Inflammatory macrophage (primary cell): ENCODE results near the gene TMEM219.
"Not testable (repeated sequence)": the region's sequence is repeated elsewhere in the genome, so short reads cannot be mapped to it uniquely, and the experiment has no call there.

Experiments used
- DNase-seq, 2 donors: peaks; one replicate each; pipeline ENCODE4 v3.0.0-alpha.2; 2020 to 2022
- total RNA-seq, 18 experiments: gene quantifications; one replicate each; lab custom pipeline; 2026; ENCODE audit warnings: mixed read lengths in 6 of 18, inconsistent platforms in 2 of 18; lab: John Stamatoyannopoulos, UW

The TMEM219 gene
- total RNA-seq, result 55.7 to 116 (median 79.9) reads per million in 18 experiments

DNA sequence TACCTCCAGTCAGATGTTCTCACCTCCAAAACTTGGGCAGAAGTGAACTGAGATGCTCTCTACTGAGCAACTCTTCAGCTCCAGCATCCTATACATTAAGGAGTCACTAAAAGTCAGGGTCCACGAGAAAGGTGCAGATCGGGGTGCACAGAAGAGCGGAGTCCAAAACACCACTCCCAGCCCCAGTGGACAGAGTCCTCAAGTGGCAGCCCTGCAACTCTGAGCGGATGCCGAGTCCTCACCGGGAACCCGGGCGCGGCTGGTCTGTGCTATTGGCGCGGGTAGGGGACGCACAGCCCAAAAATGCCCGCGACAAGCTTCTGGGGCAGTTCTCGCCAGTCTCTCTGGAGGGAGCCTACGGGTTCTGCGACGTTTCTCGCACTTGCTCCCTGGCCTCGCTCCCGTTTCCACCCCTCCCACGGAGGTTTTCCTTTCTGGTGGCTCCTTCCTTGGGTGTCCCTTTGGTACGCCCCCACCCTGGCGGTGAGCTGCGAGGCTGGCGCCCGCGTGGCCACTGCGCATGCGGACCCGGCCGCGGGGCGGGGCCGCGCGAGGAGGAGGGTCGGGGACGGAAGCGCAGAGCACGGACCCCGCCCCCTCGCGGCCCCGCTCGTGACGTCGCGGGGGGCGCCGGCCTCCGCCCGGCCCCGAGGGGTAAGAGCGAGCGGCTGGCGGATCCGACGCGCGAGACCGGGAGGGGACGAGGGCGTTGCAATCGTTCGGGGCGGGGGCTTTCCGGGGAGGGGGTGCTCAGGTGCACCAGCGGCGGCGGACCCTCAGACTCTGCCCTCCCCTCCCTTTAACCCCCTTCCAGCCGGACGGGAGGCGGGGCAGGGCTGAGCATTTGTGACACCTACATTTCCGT is at the start of gene TMEM219:
TSS of gene TMEM219 (plus strand) at position 601 of the 865 bp plus-strand sequence. CDS start 1,065 bp downstream, outside the sequence.
- peak; percentile 95 to 96 for DNase-seq

GRCh38 chr16:29912087-29912486 is 49.8 kb upstream of the TMEM219 start:
- DNase-seq, result no peak

- no peak for DNase-seq
Measured at GRCh38 chr16:29913514-29913913, 48.4 kb upstream of the TMEM219 start.

- no peak for DNase-seq
Measured at GRCh38 chr16:29915590-29916247, 46.2 kb upstream of the TMEM219 start.

- DNase-seq, result peak; percentile 4 to 26
Measured at GRCh38 chr16:29916979-29917378, 44.9 kb upstream of the TMEM219 start.

DNA sequence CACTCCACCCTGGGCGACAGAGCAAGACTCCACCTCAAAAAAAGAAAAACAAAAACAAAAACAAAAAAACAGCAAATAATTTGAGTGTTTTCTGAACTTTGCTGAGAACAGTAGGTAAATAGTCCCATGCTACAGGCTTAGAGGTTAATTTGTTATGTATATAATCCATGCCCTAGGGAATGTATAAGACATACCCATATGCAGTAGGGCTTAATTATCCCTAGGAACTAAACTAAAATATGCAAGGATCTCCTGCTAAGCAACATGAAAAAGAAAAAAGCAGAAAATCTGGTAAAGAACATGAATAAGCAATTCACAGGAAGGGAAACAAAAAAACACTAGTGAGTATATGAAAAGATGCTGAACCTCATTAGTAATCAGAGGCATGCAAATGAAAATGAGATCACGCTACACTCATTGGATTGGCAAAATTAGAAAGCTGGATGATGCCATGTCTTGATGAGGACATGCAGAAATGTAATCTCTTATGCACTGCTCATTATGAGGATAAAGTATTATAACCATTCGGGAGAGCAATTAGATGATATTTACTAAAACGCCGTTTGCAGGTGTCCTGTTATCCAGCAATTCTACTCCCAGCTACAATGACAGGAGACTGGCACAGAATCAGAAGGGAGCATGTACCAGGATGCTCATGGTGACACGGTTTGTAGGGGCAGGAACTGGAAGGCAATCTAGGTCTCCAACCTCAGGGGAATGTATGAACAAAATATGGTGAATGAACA is 41.4 kb upstream of the TMEM219 start:
- DNase-seq, result no peak

GRCh38 chr16:29921034-29921385 is 40.9 kb upstream of the TMEM219 start:
- DNase-seq, result no peak

- no peak for DNase-seq
Measured at GRCh38 chr16:29922326-29922725, 39.6 kb upstream of the TMEM219 start.

- no peak for DNase-seq
Measured at GRCh38 chr16:29922986-29923501, 38.8 kb upstream of the TMEM219 start.

- peak in 1 of 2 donors; percentile 17 for DNase-seq
Measured at GRCh38 chr16:29925105-29925756, 36.6 kb upstream of the TMEM219 start.

DNA sequence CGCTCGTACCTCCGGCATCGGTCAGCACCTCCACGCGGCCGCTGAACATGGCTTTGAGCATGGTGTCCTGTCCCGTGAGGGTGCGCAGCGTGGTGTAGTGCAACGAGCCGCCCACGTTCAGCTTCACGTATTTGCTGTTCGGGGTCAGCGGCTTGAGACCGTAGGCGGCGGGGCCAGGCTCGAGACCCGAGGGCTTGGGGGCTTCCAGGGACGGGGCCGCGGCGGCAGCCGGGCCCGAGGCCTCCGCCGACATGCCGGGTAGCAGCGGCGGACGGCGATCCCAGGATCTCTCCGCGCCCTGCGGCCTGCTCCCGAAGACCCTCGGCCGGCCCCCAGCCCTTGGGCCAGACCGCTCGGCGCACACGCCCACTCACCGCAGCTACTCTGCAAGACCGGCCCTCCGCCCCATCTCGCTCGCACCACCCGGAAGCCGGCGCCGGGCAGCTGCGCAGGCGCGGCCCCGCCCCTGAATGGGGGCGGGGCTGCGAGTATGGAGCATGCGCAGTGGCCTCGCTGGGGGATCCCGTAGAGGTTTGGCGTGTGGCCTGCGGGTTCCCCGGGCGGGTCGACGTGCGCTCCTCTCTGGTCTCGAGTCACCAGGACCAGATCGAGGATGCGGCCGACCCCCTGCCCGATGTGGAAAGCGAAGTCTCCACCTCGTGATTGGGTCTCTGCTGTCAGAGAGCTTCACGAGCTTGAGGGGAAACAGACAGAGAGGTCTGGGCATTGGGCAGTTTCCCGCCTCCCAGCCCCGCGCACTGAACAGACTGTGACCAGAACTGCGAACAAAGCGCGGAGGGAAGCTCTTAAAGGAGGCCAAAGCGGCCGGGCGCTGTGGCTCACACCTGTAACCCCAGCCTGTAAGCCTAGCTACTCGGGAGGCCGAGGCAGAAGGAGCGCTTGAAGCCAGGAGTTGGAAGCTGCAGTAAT is 35.8 kb upstream of the TMEM219 start, which contains the start of gene KCTD13:
TSS of gene KCTD13 (minus strand) at position 446 of the 930 bp plus-strand sequence. CDS start at position 253, 193 bp downstream.
- DNase-seq, result peak; percentile 92

- DNase-seq, result no peak
Measured at GRCh38 chr16:29926711-29927052, 35.2 kb upstream of the TMEM219 start.

DNA sequence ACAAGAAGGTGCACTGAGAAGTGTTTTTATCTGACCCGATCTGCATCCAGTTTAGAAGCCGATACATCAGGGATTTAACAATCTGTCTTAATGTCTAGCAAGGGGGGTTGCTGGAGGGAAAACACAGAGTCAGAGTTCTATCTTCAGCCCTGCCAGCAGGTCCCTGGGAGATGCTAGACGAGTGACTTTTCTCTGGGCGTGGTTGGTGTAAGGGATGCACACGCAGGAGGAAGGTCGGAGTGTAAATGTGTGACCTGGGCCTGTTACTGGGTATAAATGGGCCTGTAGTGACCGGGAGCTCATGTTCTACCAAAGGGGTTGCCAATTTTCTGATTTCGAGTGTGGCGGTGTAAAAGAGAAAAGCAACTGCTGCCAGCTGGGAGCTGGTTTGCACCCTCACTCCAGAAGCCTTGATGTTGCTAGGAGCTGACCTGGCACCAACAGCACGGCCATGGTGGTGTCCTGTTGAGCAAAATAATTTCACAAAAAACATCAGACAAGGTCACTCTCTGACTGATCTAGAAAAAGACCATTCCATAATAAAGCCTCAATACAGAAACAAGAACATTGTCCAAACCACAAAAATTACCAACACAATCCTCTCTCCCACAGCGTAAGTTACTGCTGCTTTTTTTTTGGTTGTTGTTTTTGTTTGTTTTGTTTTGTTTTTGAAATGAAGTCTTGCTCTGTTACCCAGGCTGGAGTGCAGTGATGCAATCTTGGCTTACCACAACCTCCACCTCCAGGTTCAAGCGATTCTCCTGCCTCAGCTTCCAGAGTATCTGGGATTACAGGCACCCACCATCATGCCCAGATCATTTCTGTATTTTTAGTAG is 34.6 kb upstream of the TMEM219 start:
- peak in 1 of 2 donors; percentile 3 for DNase-seq

- not testable (repeated sequence) for DNase-seq
Measured at GRCh38 chr16:29931750-29932149, 30.1 kb upstream of the TMEM219 start.

DNA sequence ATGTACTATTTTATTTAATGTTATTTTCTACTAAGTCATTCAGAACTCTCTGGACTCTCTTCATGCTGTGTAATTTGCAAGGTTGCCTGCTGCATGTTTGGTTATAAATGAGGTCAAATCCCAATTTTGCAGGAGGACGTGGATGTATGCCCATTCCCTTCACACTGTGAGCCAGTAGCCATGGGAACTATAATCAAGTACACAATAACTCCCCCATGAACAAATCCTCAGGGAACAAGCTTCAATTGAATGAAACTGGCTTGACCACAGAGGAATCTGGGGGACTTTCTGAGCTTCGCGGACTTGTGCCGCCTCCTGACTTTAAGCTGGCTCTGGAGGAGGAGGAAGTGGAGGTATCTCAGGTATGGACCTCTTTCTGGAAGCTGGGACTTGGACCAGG is 21.2 kb upstream of the TMEM219 start:
- DNase-seq, result no peak

GRCh38 chr16:29943846-29944799 is 17.8 kb upstream of the TMEM219 start:
- no peak for DNase-seq

- DNase-seq, result no peak
Measured at GRCh38 chr16:29947897-29948296, 14.0 kb upstream of the TMEM219 start.

DNA sequence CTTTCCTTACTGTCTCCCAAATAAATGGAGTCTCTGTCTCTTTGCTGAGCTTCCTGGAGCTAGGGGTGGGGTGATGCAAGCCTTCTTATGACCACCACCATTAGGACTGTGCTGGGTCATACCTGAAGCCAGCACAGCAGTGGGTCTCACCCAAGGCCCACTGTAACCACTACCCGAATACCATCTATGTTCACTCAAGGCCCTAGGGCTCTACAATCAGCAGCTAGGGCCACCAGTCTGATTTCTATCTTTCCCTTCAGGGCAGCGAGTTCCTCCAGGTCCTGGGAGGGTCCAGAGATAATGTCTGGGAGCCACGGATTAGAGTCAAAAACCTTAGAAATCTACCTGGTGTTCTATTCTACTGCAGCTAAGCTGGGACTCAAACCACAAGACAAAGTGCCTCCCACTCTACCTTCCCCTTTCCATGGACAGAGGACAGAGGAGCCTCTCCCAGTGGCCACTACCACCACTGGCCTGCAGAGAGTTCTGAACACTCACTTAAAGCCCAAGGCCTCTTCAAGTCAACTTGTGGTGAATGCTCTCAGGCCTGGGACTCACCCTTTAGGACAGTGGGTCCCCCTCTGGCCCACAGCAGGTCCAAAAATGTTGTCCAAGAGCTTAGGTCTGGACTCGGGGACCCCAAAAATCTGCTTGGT is 10.9 kb upstream of the TMEM219 start:
- no peak for DNase-seq
